Measurements from ENCODE around the gene CPSF4. TPM values are rescaled to one million over a fixed set of nuclear protein-coding genes. Genes with fewer than 3 reads are reported as not detected.
A peak's percentile ranks its signal among the peaks of the same experiment; 100 is the strongest.

Gene CPSF4
- total RNA-seq, 4 donors from 2014 or later, result 34.3 to 77.9 (median 50.1) TPM

- no peak for DNase-seq (ENCODE audit: low spot score in 2 of 2)
- peaks cover 0 to 77% (median 15%) of the 10 kb centered on the region in 3 donors for H3K36me3 ChIP-seq
Observed at GRCh38 chr7:99433158-99433557, 5.6 kb upstream of the CPSF4 start.

DNA sequence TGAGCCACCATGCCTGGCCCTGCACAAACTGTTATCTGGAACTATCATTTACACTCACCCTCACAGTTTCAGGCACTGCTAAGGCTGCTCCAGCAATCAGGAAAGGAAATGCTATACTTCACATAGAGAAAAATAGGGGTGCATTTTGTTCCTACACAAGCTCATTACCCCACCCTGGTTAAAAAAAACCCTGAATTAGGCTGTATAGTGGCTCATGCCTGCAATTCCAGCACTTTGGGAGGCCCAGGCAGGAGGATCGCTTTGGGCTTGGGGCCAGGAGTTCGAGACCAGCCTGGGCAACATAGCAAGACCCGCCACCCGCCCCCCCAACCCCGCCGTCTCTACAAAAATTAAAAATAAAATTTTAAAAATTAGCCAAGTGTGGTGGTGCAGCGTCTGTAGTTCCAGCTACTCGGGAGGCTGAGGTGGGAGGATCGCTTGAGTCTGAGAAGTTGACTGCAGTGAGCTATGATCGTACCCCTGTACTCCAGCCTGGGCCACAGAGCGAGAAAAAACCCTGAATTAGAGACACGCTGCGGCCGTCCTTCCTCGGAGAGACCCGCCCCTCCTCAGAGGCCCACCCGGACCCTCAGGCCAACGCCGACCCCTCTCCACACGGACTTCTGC is 684 bp upstream of the CPSF4 start:
- TF ChIP-seq CTCF (IDR thresholded peaks at IDR 0.05), result no peak
- TF ChIP-seq POLR2A (IDR thresholded peaks at IDR 0.05), result no peak
- no peak for TF ChIP-seq EP300 (IDR thresholded peaks at IDR 0.05)
- peaks cover 0 to 32% (median 4%) of the 10 kb centered on the region in 3 donors for H3K36me3 ChIP-seq
- no peak for DNase-seq (ENCODE audit: low spot score in 2 of 2)
- no peaks in the 10 kb centered on the region for H3K27me3 ChIP-seq
- WGBS, 2 donors, result 19 to 25% methylated on average over 14 to 16 of the region's 20 CpGs
- peak overlapping the region; percentile 78 to 95 (median 88) for H3K27ac ChIP-seq
- no peaks in the 10 kb centered on the region for H3K9me3 ChIP-seq
- peaks cover 0 to 55% (median 29%) of the 10 kb centered on the region in 4 donors for H3K4me1 ChIP-seq
- peak overlapping the region; percentile 83 to 99 (median 99) for H3K4me3 ChIP-seq

More at GRCh38 chr7:99433158-99433557, 5.6 kb upstream of the CPSF4 start:
- no peaks in the 10 kb centered on the region for H3K27me3 ChIP-seq
- H3K27ac ChIP-seq, result no peak overlapping the region
- 93 to 95% methylated on average over 3 to 9 of the region's 9 CpGs for WGBS, 2 donors
- H3K4me3 ChIP-seq, result no peak overlapping the region
- no peaks in the 10 kb centered on the region for H3K9me3 ChIP-seq
- H3K4me1 ChIP-seq, result peaks cover 0 to 18% (median 6%) of the 10 kb centered on the region in 4 donors
- TF ChIP-seq EP300 (IDR thresholded peaks at IDR 0.05) (no peak), POLR2A (IDR thresholded peaks at IDR 0.05) (no peak), CTCF (IDR thresholded peaks at IDR 0.05) (no peak)

- TF ChIP-seq EP300 (IDR thresholded peaks at IDR 0.05), result no peak
- TF ChIP-seq POLR2A (IDR thresholded peaks at IDR 0.05), result no peak
- no peak for TF ChIP-seq CTCF (IDR thresholded peaks at IDR 0.05)
- peak overlapping the region in 3 of 4 donors; percentile 99 for H3K4me3 ChIP-seq
- WGBS, 2 donors, result 70 to 71% methylated on average over 9 of the region's 9 CpGs
Observed at GRCh38 chr7:99440195-99440594, 1.5 kb downstream of the CPSF4 start.

GRCh38 chr7:99446096-99446495 is 7.4 kb downstream of the CPSF4 start:
- Histone ChIP-seq H3K36me3 (peaks cover 6 to 85% (median 32%) of the 10 kb centered on the region in 3 donors), H3K27ac (no peak overlapping the region), H3K4me1 (peaks cover 0 to 24% (median 9%) of the 10 kb centered on the region in 4 donors), H3K27me3 (no peaks in the 10 kb centered on the region), H3K4me3 (no peak overlapping the region), H3K9me3 (no peaks in the 10 kb centered on the region)
- 84 to 88% methylated on average over 4 of the region's 4 CpGs for WGBS, 2 donors
- no peak for DNase-seq (ENCODE audit: low spot score in 2 of 2)
- TF ChIP-seq CTCF (IDR thresholded peaks at IDR 0.05) (no peak), EP300 (IDR thresholded peaks at IDR 0.05) (no peak), POLR2A (IDR thresholded peaks at IDR 0.05) (no peak)

More at GRCh38 chr7:99440195-99440594, 1.5 kb downstream of the CPSF4 start:
- Histone ChIP-seq H3K4me1 (peaks cover 0 to 59% (median 29%) of the 10 kb centered on the region in 4 donors), H3K9me3 (no peaks in the 10 kb centered on the region), H3K27me3 (no peaks in the 10 kb centered on the region), H3K27ac (peak overlapping the region in 1 of 4 donors; percentile 95), H3K36me3 (peaks cover 4 to 32% (median 6%) of the 10 kb centered on the region in 3 donors)
- DNase-seq (ENCODE audit: low spot score in 2 of 2), result no peak

DNA sequence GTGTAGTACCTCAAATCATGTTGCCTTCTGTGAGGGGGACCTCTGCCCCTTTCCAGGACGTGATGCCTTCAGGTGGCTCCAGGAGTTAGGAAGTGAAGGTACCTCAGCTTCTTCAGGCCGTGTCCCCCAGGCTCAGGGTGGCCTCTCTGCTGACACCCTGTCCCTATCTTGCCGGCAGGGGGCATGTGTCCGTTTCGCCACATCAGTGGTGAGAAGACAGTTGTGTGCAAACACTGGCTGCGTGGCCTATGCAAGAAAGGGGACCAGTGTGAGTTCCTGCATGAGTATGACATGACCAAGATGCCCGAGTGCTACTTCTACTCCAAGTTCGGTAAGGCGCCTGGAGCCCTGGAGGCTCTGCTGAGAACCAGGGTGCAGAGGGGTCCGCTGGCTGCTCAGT is 9.2 kb downstream of the CPSF4 start:
- DNase-seq (ENCODE audit: low spot score in 2 of 2), result no peak
- WGBS, 2 donors, result 85 to 92% methylated on average over 10 of the region's 10 CpGs
- TF ChIP-seq POLR2A (IDR thresholded peaks at IDR 0.05) (no peak), EP300 (IDR thresholded peaks at IDR 0.05) (no peak), CTCF (IDR thresholded peaks at IDR 0.05) (no peak)
- Histone ChIP-seq H3K27ac (no peak overlapping the region), H3K27me3 (no peaks in the 10 kb centered on the region), H3K4me3 (no peak overlapping the region), H3K9me3 (no peaks in the 10 kb centered on the region), H3K4me1 (peaks cover 0 to 5% (median 0%) of the 10 kb centered on the region in 4 donors), H3K36me3 (peaks cover 6 to 100% (median 32%) of the 10 kb centered on the region in 3 donors)

All from tibial nerve (tissue), 4 donors.